HG03139 (cell line): ENCODE measurements around the gene FANCC.

Experiments used
- ATAC-seq: cut with Tn5 transposase; IDR thresholded peaks from one replicate; pipeline ENCODE4 v1.9.1; 2021; ENCODE audit not compliant: unreplicated experiment

FANCC gene

GRCh38 chr9:95127249-95128176 is 190.0 kb downstream of the FANCC start:
- ATAC-seq: no peak

- no peak for ATAC-seq
Measured at GRCh38 chr9:95126739-95127138, 190.8 kb downstream of the FANCC start.

DNA sequence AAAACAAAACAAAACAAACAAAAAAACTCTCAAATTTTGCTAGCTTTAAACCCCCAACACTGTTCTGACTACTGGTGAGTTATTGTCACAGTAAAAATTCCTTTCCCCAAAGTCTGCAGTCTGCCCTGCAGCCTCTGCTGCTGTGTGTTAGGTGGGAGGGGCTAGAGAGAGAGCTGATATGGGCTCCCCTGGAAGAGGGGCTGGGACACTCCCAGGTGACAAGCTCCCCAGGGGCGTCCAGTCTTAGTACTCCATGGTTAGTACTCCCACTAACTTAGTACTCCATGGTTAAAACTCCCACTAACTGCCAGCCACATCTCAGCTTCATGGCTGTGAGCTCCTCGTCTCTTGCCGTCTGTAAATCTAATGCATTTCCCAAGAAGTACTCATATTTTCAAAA is 191.9 kb downstream of the FANCC start:
- no peak for ATAC-seq

- ATAC-seq: no peak
Measured at GRCh38 chr9:95124582-95125367, 192.7 kb downstream of the FANCC start.

DNA sequence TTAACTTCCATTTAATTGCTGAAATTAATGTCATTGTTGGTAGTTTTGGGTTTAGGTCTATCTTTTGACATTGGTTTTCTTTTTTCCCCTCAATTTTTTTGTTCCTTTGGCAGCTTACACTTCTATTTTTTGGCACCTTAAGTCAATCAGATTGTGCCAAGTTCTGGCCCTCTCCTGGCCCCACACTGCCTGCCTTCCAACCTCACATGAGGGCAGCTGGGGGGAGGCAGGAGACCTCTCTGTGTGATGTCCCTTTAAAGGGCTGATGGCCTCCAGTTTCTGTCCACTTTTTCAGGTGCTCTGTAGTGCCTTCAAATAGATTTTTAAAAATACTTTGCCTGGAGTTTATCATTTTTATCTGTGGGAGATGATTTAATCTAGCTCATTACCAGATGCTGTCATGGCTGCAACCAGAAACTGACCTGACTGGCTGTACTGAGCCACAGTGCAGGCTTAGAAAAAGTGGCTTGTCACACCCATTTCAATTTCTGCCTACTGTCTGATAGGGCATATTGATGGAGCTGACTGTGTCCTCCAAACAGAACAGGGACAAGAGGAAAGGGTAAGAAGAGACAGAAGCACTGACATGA is 196.6 kb downstream of the FANCC start:
- ATAC-seq: no peak

- ATAC-seq: no peak
Measured at GRCh38 chr9:95118596-95118995, 198.9 kb downstream of the FANCC start.

DNA sequence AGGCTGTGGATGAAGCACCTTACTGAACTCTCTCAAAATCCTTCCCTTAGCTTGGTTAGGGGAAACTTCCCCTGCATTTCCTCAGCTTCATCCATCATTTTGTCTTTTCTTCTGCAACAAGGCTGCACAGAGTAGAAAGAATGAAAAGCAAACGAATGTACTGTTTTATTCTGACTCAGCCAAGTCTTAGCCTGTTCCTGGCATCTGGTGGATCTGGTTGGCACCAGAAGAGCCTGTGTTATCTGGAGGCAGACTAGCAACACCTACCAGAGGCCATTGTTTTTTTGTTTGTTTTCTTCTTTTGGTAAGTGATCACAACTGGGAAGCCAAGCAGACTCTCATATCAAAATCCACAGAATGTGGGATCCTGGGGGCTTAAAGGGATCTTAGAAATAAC is 200.7 kb downstream of the FANCC start:
- no peak for ATAC-seq

DNA sequence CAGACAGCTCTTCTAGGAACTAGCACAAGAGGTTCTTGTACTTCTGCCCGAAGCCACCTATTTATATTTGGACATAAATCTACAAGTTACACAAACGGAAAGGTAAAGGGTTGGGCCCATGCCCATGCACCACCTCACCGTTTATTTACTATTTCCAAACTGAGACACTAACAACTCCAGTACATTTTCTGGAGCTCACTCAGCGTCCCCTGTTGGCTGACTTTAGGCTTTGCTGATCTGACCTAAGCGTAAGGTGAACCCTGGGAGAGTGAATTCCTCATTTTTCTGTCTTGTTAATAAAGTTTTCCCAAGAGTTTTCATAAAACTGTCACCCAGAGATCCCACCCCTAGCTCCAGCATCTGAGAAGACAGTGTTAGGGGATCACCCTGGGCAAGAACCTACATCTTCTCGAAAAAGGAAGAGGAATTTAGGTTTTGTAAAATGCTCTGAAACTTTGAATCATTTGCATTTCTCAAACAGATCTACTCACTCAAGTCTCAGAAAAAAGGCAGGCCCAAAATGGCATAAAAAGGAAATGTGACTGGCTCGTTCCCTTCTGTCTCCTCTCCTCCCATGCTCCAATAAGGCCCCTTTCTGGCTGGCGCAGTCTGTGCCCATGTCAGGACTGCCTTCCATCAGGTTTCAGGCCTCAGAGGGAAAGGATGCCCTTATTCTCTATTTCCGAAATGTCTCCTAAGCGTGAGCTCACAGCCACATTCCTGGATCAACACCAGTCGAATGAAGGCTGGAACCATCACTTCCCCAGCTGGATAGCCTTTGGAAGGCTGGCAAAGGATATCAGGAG is 201.3 kb downstream of the FANCC start:
- no peak for ATAC-seq

DNA sequence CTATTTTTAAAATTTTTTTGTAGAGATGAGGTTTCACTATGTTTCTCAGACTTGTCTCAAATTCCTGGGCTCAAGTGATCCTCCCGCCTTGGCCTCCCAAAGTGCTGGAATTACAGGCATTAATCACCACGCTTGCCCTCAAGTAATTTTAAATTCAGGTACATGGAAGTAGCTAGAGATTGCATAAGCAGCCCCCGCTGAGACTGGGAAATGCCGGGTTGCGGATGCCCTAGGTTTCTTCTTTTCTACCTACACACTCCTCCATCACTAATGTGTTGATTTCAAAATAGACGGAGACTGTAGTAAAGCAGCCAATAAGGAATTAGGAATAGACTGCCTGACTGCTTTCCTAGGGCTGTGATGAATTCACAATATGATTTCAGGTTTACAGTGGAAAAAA is 202.4 kb downstream of the FANCC start:
- ATAC-seq: no peak

DNA sequence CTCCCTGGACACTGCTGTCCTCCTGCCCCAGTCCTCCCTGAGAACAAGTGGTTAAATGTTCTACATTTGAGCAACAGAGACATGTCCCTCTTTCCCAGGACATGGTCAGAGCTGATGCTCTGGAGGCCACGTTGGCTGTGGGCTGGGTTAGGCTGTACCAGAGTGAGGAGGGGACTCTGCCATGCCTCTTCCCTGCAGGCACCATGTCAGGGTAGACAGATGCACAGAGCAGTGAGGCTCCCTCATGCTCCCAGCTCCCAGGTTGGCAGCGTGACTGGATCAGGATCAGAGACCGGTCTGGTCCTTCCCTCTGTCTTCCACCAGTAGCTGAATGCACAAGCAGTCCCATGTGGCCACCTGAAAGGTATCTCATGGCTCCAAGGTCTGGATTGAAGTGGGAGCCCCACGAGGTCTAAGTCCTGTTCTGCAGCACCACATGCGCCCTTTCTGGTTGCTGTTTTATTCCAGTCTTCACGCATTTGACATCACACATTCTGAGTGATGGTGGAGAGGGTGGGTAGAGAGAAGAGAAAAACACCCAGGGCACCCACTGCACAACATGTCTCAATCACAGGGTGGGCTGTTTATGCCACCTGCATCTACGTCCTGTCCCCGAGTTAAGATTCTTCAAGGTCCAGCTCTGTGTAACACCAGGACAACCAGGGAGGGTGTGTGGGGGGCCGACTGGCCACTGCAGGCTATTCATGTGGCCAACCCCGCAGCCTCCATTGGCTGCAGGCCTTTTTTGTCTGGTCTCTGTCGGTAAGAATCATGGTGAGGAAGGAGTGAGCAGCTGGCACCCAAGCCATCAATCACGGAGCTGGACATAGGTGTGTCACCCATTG is 204.9 kb downstream of the FANCC start:
- ATAC-seq: no peak

GRCh38 chr9:95111716-95112115 is 205.8 kb downstream of the FANCC start:
- no peak for ATAC-seq

DNA sequence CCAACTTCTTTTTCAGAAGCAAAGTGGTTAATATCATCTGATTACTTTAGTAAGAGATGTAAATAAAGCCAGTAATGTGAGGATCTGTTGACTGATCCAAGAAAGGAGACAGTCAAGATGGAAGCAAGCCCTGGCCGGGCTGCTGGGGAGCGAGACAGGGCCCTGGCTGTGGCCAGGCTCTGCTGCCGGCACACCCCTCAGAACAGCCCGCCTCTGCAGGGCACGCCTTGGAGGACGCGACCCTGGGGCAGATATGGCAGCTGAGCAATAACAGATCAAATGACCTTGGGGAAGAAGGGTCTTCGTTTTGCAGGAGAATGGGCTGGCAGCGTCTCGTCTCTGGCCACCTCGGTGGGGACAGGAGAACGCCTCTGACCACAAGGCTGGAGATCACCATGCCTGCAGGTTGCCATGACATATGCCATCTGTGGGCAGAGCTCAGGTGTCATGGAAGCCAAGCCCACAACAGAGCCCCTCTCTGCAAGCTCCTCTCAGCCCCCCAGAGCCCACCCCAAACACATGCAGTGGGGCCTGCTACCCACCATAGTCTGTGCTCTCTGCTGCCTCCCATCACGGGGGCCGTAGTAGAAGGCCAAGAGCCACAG is 206.5 kb downstream of the FANCC start:
- no peak for ATAC-seq

GRCh38 chr9:95109456-95109855 is 208.1 kb downstream of the FANCC start:
- ATAC-seq: no peak

GRCh38 chr9:95108777-95109176 is 208.7 kb downstream of the FANCC start:
- no peak for ATAC-seq

- ATAC-seq: no peak
Measured at GRCh38 chr9:95107976-95108375, 209.5 kb downstream of the FANCC start.

DNA sequence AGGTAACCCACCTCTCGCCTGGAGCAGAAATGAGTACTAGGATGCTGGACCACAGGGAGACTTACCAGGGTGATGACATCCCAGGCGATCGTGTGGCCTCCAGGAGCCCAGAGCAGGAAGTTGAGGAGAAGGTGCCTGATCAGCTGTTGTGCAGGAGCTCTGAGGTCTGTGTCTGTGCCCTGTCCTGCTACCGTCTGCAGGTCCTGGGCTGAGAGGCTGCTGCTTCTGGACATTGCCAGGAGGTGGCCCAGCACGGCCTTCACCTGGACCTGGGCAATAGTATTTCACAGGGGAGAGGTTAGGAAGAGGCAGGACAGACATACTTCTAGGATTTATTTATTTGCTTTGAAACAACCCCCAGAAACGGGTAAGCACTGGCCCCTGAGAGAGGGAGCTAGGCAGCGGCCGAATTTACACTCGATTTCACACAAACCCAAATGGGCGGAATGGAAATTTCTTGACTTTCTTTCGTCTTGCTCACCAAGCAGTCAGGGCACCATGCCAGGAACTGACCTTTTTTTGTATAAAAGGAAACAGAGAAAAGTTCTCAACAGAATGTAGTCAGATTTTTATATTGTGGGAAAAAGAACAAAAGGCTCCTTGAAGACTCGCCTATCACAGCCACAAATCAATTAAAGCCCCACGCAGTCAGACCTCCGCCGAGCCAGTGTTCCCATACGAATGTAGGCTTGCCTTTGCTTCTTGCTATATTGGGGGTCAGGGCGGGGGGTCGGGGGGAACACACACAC is 210.3 kb downstream of the FANCC start:
- ATAC-seq: no peak

DNA sequence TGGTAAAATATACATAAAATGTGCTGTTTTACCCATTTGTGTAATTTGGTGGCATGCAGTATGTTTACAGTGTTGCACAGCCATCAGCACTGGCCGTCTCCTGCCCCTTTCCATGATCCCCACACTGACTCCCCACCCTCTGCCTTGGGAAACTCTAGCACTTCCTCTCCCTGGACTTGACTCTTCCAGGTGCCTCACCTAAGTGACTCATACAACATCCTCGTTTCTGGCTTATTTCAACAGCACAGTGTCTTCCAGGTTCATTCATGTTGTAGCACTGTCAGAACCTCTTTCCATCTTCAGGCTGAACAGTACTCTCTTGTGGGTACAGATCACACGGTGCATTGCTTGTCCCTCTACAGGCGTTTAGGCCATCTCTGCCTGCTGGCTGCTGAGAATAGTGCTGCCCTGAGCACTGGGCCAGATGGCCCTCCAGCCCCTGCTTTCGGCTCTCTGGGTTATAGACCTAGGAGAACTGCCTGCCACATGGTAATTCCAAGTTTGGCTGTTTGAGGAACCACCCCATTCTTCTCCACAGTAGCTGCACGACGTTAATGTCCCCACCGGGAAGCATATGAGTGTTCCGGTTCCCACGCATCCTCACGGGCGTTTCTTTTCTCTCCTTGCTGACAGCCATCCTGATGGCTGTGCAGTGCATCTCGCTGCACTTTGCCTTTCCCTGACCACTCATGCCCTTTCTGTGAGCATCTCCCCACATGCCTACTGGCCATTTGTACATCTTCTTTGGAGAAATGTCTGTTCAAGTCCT is 211.8 kb downstream of the FANCC start:
- ATAC-seq: no peak

GRCh38 chr9:95104980-95105379 is 212.5 kb downstream of the FANCC start:
- no peak for ATAC-seq
